CD14-positive monocyte (primary cell): Measurements from ENCODE around the gene SOCS2. TPM values are rescaled to one million over a fixed set of nuclear protein-coding genes. Genes with fewer than 3 reads are reported as not detected.

Experiments
- DNase-seq, 3 donors: peaks; one replicate each; pipeline ENCODE4 v3.0.0-alpha.2; 2011 to 2022
- H2AFZ ChIP-seq: 2 replicates; pipeline ENCODE4 v1.6.0; 2012; ENCODE audit warnings: mild to moderate bottlenecking, low read depth, low read length, inconsistent platforms; ENCODE audit not compliant: insufficient read depth, poor library complexity, severe bottlenecking
- H3K27ac ChIP-seq, 2 donors: 1 replicate in 1 of 2; 2 replicates in 1 of 2; pipeline ENCODE4 v1.5.1; 2012 to 2013; ENCODE audit warnings: low read length in 2 of 2, control low read depth in 1 of 2, inconsistent platforms in 1 of 2, low read depth in 1 of 2, mild to moderate bottlenecking in 1 of 2
- H3K27me3 ChIP-seq, 2 donors: one replicate each; pipeline versions ENCODE4 v1.6.0 to v1.6.1; 2011 to 2013; ENCODE audit warnings: low read length in 2 of 2; ENCODE audit not compliant: control insufficient read depth in 2 of 2, insufficient read depth in 2 of 2
- H3K36me3 ChIP-seq, 2 donors: replicated peaks in 1 of 2; 1 replicate in 1 of 2; 2 replicates in 1 of 2; pipeline versions ENCODE4 v1.5.1 to v1.6.1; 2012 to 2013; ENCODE audit warnings: low read length in 2 of 2, control low read depth in 1 of 2, inconsistent platforms in 1 of 2, mild to moderate bottlenecking in 1 of 2; ENCODE audit not compliant: insufficient read depth in 2 of 2, control insufficient read depth in 1 of 2
- H3K4me1 ChIP-seq, 2 donors: 1 replicate in 1 of 2; 2 replicates in 1 of 2; pipeline versions ENCODE4 v1.5.1 to v1.6.1; 2012 to 2013; ENCODE audit warnings: low read length in 2 of 2, control low read depth in 1 of 2, inconsistent platforms in 1 of 2, mild to moderate bottlenecking in 1 of 2, moderate library complexity in 1 of 2; ENCODE audit not compliant: insufficient read depth in 2 of 2, control insufficient read depth in 1 of 2
- H3K4me2 ChIP-seq: replicated peaks from 2 replicates; pipeline ENCODE3; 2012; ENCODE audit warnings: low read length, moderate library complexity, mild to moderate bottlenecking; ENCODE audit not compliant: poor library complexity, severe bottlenecking; ENCODE audit errors: extremely low read depth
- H3K4me3 ChIP-seq, 3 experiments: fragments of 200-600 bp in 1 of 3; sonication (generic) in 1 of 3; replicated peaks in 1 of 3; 1 replicate in 2 of 3; 2 replicates in 1 of 3; pipeline ENCODE4 v1.5.1; 2011 to 2013; ENCODE audit warnings: low read length in 3 of 3, mild to moderate bottlenecking in 3 of 3, control low read depth in 2 of 3, low read depth in 2 of 3, inconsistent platforms in 1 of 3, moderate library complexity in 1 of 3
- H3K79me2 ChIP-seq: 2 replicates; pipeline ENCODE4 v1.6.0; 2012; ENCODE audit warnings: mild to moderate bottlenecking, control low read depth, inconsistent platforms, low read length, moderate library complexity; ENCODE audit not compliant: insufficient read depth
- H3K9ac ChIP-seq: 2 replicates; pipeline ENCODE4 v1.6.0; 2017; ENCODE audit warnings: low read length, mild to moderate bottlenecking; ENCODE audit not compliant: insufficient read depth, poor library complexity, severe bottlenecking
- H3K9me3 ChIP-seq, 2 donors: replicated peaks in 1 of 2; 1 replicate in 1 of 2; 2 replicates in 1 of 2; pipeline versions ENCODE4 v1.5.1 to v1.6.1; 2012 to 2013; ENCODE audit warnings: low read length in 2 of 2, control low read depth in 1 of 2; ENCODE audit not compliant: control insufficient read depth in 1 of 2, insufficient read depth in 1 of 2
- H4K20me1 ChIP-seq: 2 replicates; pipeline ENCODE4 v1.6.0; 2012; ENCODE audit warnings: mild to moderate bottlenecking, low read length, control low read depth, moderate library complexity; ENCODE audit not compliant: insufficient read depth
- H3K27ac Mint-ChIP-seq, 7 donors: one replicate each; pipeline ENCODE4 v1.8.0; 2020; ENCODE audit warnings: mild to moderate bottlenecking in 7 of 7, mixed read lengths in 7 of 7, moderate library complexity in 6 of 7, inconsistent platforms in 2 of 7
- H3K27me3 Mint-ChIP-seq, 3 donors: one replicate each; pipeline ENCODE4 v1.8.0; 2021 to 2022; ENCODE audit warnings: low read depth in 3 of 3, mild to moderate bottlenecking in 3 of 3, mixed read lengths in 3 of 3, moderate library complexity in 3 of 3, inconsistent platforms in 1 of 3
- H3K36me3 Mint-ChIP-seq, 2 donors: one replicate each; pipeline ENCODE4 v1.8.0; 2020; ENCODE audit warnings: mixed read lengths in 2 of 2, inconsistent platforms in 1 of 2, mild to moderate bottlenecking in 1 of 2
- H3K4me1 Mint-ChIP-seq: one replicate; pipeline ENCODE4 v1.8.0; 2020; ENCODE audit warnings: mild to moderate bottlenecking, mixed read lengths
- H3K4me3 Mint-ChIP-seq, 2 donors: one replicate each; pipeline ENCODE4 v1.8.0; 2020; ENCODE audit warnings: mild to moderate bottlenecking in 2 of 2, mixed read lengths in 2 of 2, moderate library complexity in 1 of 2
- H3K9me3 Mint-ChIP-seq, 7 donors: one replicate each; pipeline ENCODE4 v1.8.0; 2020 to 2022; ENCODE audit warnings: mixed read lengths in 7 of 7, mild to moderate bottlenecking in 6 of 7, moderate library complexity in 6 of 7, inconsistent platforms in 2 of 7
- WGBS: methylation state at CpG from one replicate; pipeline ENCODE4 v1.1.5; 2013; ENCODE audit warnings: missing lambda C conversion rate; ENCODE audit not compliant: insufficient coverage; 5-methylcytosine and 5-hydroxymethylcytosine counted together
- intact Hi-C, 2 donors: fragments of 100-400 bp; cut with micrococcal nuclease; formaldehyde crosslinking; loops; one replicate each; pipeline versions ENCODE4 v1.15.0 to v1.15.1; 2023
- polyA plus RNA-seq, 3 donors: library from polyadenylated mRNA; depleted of rRNA in 1 of 3; unstranded in 2 of 3; stranded (reverse) in 1 of 3; fragments of 300-500 nt in 2 of 3; fragments of >200 nt in 1 of 3; fragmentation: Illumina TruSeq in 2 of 3; gene quantifications; 1 replicate in 2 of 3; 2 replicates in 1 of 3; pipeline ENCODE4 v1.2.3, GENCODE V29; 2012 to 2021
- TF ChIP-seq, protein P1 (sequence below): fragments of 200-600 bp; IDR thresholded peaks from one replicate; pipeline ENCODE4 v1.8.0; 2022; ENCODE audit warnings: antibody characterized with exemption, mild to moderate bottlenecking

The SOCS2 gene
- polyA plus RNA-seq, 3 donors = 0.18 to 0.91 (median 0.22) TPM

DNA sequence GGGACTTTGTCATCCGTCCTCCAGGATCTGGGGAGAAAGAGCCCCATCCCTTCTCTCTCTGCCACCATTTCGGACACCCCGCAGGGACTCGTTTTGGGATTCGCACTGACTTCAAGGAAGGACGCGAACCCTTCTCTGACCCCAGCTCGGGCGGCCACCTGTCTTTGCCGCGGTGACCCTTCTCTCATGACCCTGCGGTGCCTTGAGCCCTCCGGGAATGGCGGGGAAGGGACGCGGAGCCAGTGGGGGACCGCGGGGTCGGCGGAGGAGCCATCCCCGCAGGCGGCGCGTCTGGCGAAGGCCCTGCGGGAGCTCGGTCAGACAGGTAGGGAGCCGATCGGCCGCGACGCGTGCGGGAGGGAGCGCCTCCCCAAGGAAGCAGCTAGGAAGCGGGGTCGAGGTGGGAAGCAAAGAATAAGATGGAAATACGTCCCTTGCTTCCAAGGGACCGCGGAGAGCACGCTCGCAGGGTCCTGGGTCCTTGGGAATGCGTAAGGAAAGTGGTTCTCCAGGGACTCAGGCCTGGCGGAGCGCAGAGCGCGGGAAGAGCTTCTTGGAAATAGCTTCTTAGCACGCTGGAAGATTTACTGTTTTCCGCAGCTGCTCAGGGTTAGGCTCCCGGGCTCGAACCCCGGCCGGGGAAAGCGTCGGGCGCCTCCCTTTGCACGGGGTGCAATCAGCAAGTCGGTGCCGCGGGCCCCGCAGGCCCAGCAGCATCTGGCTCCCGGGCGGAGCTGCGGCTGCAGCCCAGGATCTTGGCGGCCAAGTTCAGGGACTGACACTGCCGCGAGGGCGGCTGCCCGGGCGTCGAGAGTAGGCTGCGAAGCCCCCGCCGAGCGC, 457 bp downstream of the SOCS2 start:
- H3K27ac ChIP-seq = no peak overlapping the region
- no peaks in the 10 kb centered on the region for H3K36me3 ChIP-seq
- H3K27me3 ChIP-seq = peaks cover 64 to 85% of the 10 kb centered on the region in 2 donors
- H3K9ac ChIP-seq = no peak overlapping the region
- H3K79me2 ChIP-seq = no peaks in the 10 kb centered on the region
- under 1% methylated on average over 75 of the region's 75 CpGs for WGBS
- peaks cover 6 to 17% of the 10 kb centered on the region in 2 donors for H3K36me3 Mint-ChIP-seq
- H3K4me1 ChIP-seq = peaks cover 35 to 43% of the 10 kb centered on the region in 2 donors
- peaks cover 0 to 15% (median 6%) of the 10 kb centered on the region in 7 donors for H3K9me3 Mint-ChIP-seq
- DNase-seq = no peak
- H3K4me1 Mint-ChIP-seq = peaks cover 31% of the 10 kb centered on the region
- H3K4me2 ChIP-seq = peak overlapping the region; percentile 89
- intact Hi-C loops = loop anchor here (5.0 to 10.0 kb wide), 3 partner anchors 104 to 529 kb away; partner anchors contain the start of gene CRADD (in 1 of the 2)
- H3K27me3 Mint-ChIP-seq = peaks cover 69 to 91% (median 72%) of the 10 kb centered on the region in 3 donors
- peak overlapping the region; percentile 80 to 95 for H3K4me3 Mint-ChIP-seq
- peak overlapping the region in 1 of 7 donors; percentile 76 for H3K27ac Mint-ChIP-seq
- peaks cover 0 to 16% of the 10 kb centered on the region in 2 donors for H3K9me3 ChIP-seq
- peak overlapping the region; percentile 37 for H2AFZ ChIP-seq
- H3K4me3 ChIP-seq = peak overlapping the region in 1 of 3 experiments; percentile 79
- H4K20me1 ChIP-seq = peaks cover 13% of the 10 kb centered on the region
- TF ChIP-seq, protein P1, sequence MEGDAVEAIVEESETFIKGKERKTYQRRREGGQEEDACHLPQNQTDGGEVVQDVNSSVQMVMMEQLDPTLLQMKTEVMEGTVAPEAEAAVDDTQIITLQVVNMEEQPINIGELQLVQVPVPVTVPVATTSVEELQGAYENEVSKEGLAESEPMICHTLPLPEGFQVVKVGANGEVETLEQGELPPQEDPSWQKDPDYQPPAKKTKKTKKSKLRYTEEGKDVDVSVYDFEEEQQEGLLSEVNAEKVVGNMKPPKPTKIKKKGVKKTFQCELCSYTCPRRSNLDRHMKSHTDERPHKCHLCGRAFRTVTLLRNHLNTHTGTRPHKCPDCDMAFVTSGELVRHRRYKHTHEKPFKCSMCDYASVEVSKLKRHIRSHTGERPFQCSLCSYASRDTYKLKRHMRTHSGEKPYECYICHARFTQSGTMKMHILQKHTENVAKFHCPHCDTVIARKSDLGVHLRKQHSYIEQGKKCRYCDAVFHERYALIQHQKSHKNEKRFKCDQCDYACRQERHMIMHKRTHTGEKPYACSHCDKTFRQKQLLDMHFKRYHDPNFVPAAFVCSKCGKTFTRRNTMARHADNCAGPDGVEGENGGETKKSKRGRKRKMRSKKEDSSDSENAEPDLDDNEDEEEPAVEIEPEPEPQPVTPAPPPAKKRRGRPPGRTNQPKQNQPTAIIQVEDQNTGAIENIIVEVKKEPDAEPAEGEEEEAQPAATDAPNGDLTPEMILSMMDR = no peak

DNA sequence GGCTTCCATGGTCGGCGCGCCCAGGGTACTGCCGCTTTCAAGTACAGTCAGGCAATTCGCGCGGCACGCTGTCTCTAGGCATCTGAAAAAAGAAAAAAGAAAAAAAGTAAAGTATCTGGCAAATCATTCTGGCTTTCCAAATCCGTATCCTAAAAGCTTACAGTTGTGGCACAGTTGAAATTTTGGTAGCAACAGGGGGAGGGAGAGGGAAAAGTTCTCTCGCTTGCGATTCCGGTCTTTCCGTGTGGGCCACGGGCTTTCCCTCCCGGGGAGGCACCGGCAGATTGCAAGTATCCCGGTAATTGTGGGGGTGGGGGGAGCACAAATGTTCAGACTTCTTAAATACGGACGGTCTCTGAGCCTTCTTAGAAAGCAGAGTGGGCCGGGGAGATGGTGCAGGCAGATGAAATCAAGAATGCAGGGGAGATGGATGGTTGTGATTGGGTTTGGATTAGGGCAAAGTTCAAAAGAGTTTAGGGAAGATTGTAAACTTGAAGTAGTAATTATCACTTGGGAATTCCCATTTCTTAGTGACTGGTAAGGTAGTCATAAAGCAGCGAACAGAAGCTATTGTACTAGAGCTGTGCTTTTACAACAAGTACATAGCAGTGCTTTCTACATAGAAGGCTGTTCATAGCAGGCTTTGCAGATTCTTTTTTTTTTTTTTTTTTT, 1.2 kb downstream of the SOCS2 start:
- H3K9me3 ChIP-seq = peaks cover 0 to 16% of the 10 kb centered on the region in 2 donors
- no peaks in the 10 kb centered on the region for H3K79me2 ChIP-seq
- Mint-ChIP-seq H3K4me3 (peak overlapping the region; percentile 59 to 82), H3K36me3 (peaks cover 6 to 17% of the 10 kb centered on the region in 2 donors), H3K27ac (peak overlapping the region in 1 of 7 donors; percentile 14), H3K27me3 (peaks cover 63 to 90% (median 66%) of the 10 kb centered on the region in 3 donors), H3K4me1 (peaks cover 30% of the 10 kb centered on the region), H3K9me3 (peaks cover 0 to 15% (median 6%) of the 10 kb centered on the region in 7 donors)
- H3K9ac ChIP-seq = no peak overlapping the region
- peak overlapping the region in 1 of 3 experiments; percentile 79 for H3K4me3 ChIP-seq
- intact Hi-C loops = loop anchor here (5.0 to 10.0 kb wide), 3 partner anchors 104 to 529 kb away; partner anchors contain the start of gene CRADD (in 1 of the 2)
- peak in 1 of 3 donors; percentile 57 for DNase-seq
- peak overlapping the region; percentile 37 for H2AFZ ChIP-seq
- H3K27ac ChIP-seq = no peak overlapping the region
- H4K20me1 ChIP-seq = peaks cover 13% of the 10 kb centered on the region
- H3K4me2 ChIP-seq = peak overlapping the region; percentile 89
- H3K27me3 ChIP-seq = peaks cover 67 to 87% of the 10 kb centered on the region in 2 donors
- TF ChIP-seq, protein P1 = no peak
- 3% methylated on average over 11 of the region's 21 CpGs for WGBS
- no peaks in the 10 kb centered on the region for H3K36me3 ChIP-seq
- peaks cover 35 to 43% of the 10 kb centered on the region in 2 donors for H3K4me1 ChIP-seq
